Measurements from ENCODE around the gene FGF3. TPM values are rescaled to one million over a fixed set of nuclear protein-coding genes. Genes with fewer than 3 reads are reported as not detected.
A peak's percentile ranks its signal among the peaks of the same experiment; 100 is the strongest.

FGF3 gene
- polyA plus RNA-seq, 1 experiment, result not detected

- no peak overlapping the region for H3K27ac ChIP-seq (ENCODE audit: low read depth, low read length)
- H3K9me3 ChIP-seq (ENCODE audit: control insufficient read depth, insufficient read depth, low read length), result peaks cover 4% of the 10 kb centered on the region
- ChIA-PET CTCF (interaction anchor here (1.1 kb wide), 1 partner anchor 9 kb away, joined by 3 read pairs; no protein-coding TSS in a partner anchor), POLR2A (no interaction called here)
- H3K27me3 ChIP-seq (ENCODE audit: control insufficient read depth, insufficient read depth, low read length), result peaks cover 6% of the 10 kb centered on the region
- no peak for DNase-seq (ENCODE audit: low read depth, low spot score)
- TF ChIP-seq, protein P1, sequence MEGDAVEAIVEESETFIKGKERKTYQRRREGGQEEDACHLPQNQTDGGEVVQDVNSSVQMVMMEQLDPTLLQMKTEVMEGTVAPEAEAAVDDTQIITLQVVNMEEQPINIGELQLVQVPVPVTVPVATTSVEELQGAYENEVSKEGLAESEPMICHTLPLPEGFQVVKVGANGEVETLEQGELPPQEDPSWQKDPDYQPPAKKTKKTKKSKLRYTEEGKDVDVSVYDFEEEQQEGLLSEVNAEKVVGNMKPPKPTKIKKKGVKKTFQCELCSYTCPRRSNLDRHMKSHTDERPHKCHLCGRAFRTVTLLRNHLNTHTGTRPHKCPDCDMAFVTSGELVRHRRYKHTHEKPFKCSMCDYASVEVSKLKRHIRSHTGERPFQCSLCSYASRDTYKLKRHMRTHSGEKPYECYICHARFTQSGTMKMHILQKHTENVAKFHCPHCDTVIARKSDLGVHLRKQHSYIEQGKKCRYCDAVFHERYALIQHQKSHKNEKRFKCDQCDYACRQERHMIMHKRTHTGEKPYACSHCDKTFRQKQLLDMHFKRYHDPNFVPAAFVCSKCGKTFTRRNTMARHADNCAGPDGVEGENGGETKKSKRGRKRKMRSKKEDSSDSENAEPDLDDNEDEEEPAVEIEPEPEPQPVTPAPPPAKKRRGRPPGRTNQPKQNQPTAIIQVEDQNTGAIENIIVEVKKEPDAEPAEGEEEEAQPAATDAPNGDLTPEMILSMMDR (IDR thresholded peaks at IDR 0.05; ENCODE audit: low read depth, low read length), result peak; percentile 80
- H3K4me3 ChIP-seq (ENCODE audit: low read depth, low read length), result no peak overlapping the region
Observed at GRCh38 chr11:69801513-69802335, 17.5 kb downstream of the FGF3 start.

DNA sequence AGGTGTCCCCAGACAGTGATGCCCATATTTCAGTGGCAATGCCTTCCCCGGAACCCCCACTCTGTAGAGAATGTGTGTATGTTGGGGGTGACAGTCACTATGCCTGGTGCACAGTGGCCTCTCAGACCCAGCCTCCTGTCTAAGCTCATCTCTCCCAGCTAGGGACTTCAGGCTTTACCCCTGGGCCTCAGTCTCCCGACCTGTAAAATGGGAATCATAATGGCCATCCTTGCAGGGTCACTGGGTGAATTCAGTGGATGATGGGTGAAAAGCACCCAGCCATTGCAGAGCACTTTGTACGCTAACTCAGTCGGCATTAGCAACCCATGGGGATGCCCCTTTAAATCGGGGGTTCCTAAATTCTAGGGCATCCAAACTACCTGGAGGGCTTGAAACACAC, 18.9 kb downstream of the FGF3 start:
- H3K4me3 ChIP-seq (ENCODE audit: low read depth, low read length), result no peak overlapping the region
- ChIA-PET CTCF (interaction anchor here (0.6 kb wide), 1 partner anchor 116 kb away, joined by 3 read pairs; no protein-coding TSS in a partner anchor), POLR2A (no interaction called here)
- H3K27ac ChIP-seq (ENCODE audit: low read depth, low read length), result no peak overlapping the region
- peaks cover 4% of the 10 kb centered on the region for H3K9me3 ChIP-seq (ENCODE audit: control insufficient read depth, insufficient read depth, low read length)
- no peak for DNase-seq (ENCODE audit: low read depth, low spot score)
- H3K27me3 ChIP-seq (ENCODE audit: control insufficient read depth, insufficient read depth, low read length), result peaks cover 6% of the 10 kb centered on the region
- TF ChIP-seq, protein P1 (IDR thresholded peaks at IDR 0.05; ENCODE audit: low read depth, low read length), result no peak

DNA sequence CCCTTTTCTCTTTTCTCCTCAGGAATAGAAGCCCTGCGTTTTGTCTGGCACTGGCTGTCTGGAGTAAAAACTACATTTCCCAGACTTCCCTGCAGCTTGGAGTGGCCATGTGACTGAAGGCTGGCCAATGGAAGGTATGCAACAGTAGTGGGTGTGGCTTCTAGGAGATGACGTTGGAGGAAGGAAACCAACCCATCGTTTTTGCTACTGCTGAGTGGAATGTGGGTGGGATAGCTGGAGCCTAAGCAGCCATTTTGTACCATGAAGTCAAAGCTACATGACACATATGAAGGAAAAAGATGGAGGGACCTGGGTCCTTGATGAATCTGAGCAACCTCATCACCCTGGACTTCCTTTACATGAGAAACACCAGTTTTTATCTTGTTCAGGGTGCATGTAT, 19.6 kb downstream of the FGF3 start:
- CTCF ChIA-PET, result interaction anchor here (0.6 kb wide), 1 partner anchor 115 kb away, joined by 3 read pairs; no protein-coding TSS in a partner anchor

GRCh38 chr11:69799097-69799496, 20.1 kb downstream of the FGF3 start:
- peaks cover 6% of the 10 kb centered on the region for H3K27me3 ChIP-seq (ENCODE audit: control insufficient read depth, insufficient read depth, low read length)
- H3K9me3 ChIP-seq (ENCODE audit: control insufficient read depth, insufficient read depth, low read length), result peaks cover 4% of the 10 kb centered on the region
- ChIA-PET CTCF (no interaction called here), POLR2A (no interaction called here)
- H3K4me3 ChIP-seq (ENCODE audit: low read depth, low read length), result no peak overlapping the region
- TF ChIP-seq, protein P1 (IDR thresholded peaks at IDR 0.05; ENCODE audit: low read depth, low read length), result no peak
- DNase-seq (ENCODE audit: low read depth, low spot score), result no peak
- no peak overlapping the region for H3K27ac ChIP-seq (ENCODE audit: low read depth, low read length)

More for the DNA sequence above, 19.6 kb downstream of the FGF3 start:
- peaks cover 6% of the 10 kb centered on the region for H3K27me3 ChIP-seq (ENCODE audit: control insufficient read depth, insufficient read depth, low read length)
- no peak overlapping the region for H3K4me3 ChIP-seq (ENCODE audit: low read depth, low read length)
- POLR2A ChIA-PET, result no interaction called here
- no peak overlapping the region for H3K27ac ChIP-seq (ENCODE audit: low read depth, low read length)
- TF ChIP-seq, protein P1 (IDR thresholded peaks at IDR 0.05; ENCODE audit: low read depth, low read length), result no peak
- H3K9me3 ChIP-seq (ENCODE audit: control insufficient read depth, insufficient read depth, low read length), result peaks cover 4% of the 10 kb centered on the region
- DNase-seq (ENCODE audit: low read depth, low spot score), result no peak

All from AG04450 (cell line).